GM23338 (cell line): ENCODE results near the gene TRAPPC10. TPM values are rescaled to one million over a fixed set of nuclear protein-coding genes. Genes with fewer than 3 reads are reported as not detected.

ENCODE experiments used
- ATAC-seq: fragments of 200-7000 bp; cut with Tn5 transposase; 3 replicates; pipeline ENCODE4 v1.9.1; 2020
- DNase-seq: peaks from one replicate; pipeline ENCODE4 v3.0.0-alpha.2; 2015; ENCODE audit warnings: low spot score
- H2AFZ ChIP-seq: fragments of 200-600 bp; sonication (generic); 2 replicates; pipeline ENCODE4 v1.8.0; 2016; ENCODE audit warnings: antibody characterized with exemption, mild to moderate bottlenecking, moderate library complexity
- H3F3A ChIP-seq: fragments of 200-600 bp; sonication (generic); replicated peaks from 2 replicates; pipeline ENCODE4 v1.8.0; 2017; ENCODE audit warnings: antibody characterized with exemption, mixed run types, low read depth
- H3K27ac ChIP-seq: fragments of 200-600 bp; sonication (generic); 2 replicates; pipeline ENCODE4 v1.6.1; 2016; ENCODE audit warnings: low read depth
- H3K27me3 ChIP-seq: fragments of 200-600 bp; sonication (generic); 2 replicates; pipeline ENCODE4 v1.8.0; 2016; ENCODE audit warnings: mild to moderate bottlenecking, mixed run types, moderate library complexity; ENCODE audit not compliant: insufficient read depth
- H3K36me3 ChIP-seq: fragments of 200-600 bp; sonication (generic); 2 replicates; pipeline ENCODE4 v1.8.0; 2016; ENCODE audit warnings: mild to moderate bottlenecking; ENCODE audit not compliant: insufficient read depth
- H3K4me1 ChIP-seq: fragments of 200-600 bp; sonication (generic); 2 replicates; pipeline ENCODE4 v1.8.0; 2016; ENCODE audit warnings: mild to moderate bottlenecking, moderate library complexity; ENCODE audit not compliant: insufficient read depth
- H3K4me2 ChIP-seq: fragments of 200-600 bp; sonication (generic); 2 replicates; pipeline ENCODE4 v1.7.1; 2017; ENCODE audit warnings: mixed run types
- H3K4me3 ChIP-seq: fragments of 200-600 bp; sonication (generic); 2 replicates; pipeline ENCODE4 v1.6.1; 2016; ENCODE audit warnings: mixed run types
- H3K79me2 ChIP-seq: fragments of 200-600 bp; sonication (generic); replicated peaks from 2 replicates; pipeline ENCODE4 v1.8.0; 2017; ENCODE audit warnings: mild to moderate bottlenecking; ENCODE audit not compliant: insufficient read depth
- H3K9me2 ChIP-seq: fragments of 200-600 bp; sonication (generic); 2 replicates; pipeline ENCODE4 v1.8.0; 2017; ENCODE audit not compliant: insufficient read depth
- H4K20me1 ChIP-seq: fragments of 200-600 bp; sonication (generic); replicated peaks from 2 replicates; pipeline ENCODE4 v1.8.0; 2017; ENCODE audit warnings: mild to moderate bottlenecking; ENCODE audit not compliant: insufficient read depth
- H3K27ac Mint-ChIP-seq: 2 replicates; pipeline ENCODE4 v1.8.0; 2020; ENCODE audit warnings: inconsistent platforms, mild to moderate bottlenecking, moderate library complexity, mixed read lengths
- H3K27me3 Mint-ChIP-seq: 3 replicates; pipeline ENCODE4 v1.8.0; 2022; ENCODE audit warnings: low read depth, mild to moderate bottlenecking, moderate library complexity, mixed read lengths, inconsistent platforms; ENCODE audit not compliant: insufficient read depth, poor library complexity
- H3K36me3 Mint-ChIP-seq: 3 replicates; pipeline ENCODE4 v1.8.0; 2021; ENCODE audit warnings: low read depth, mild to moderate bottlenecking, inconsistent platforms, moderate library complexity, mixed read lengths
- H3K4me1 Mint-ChIP-seq: 3 replicates; pipeline ENCODE4 v1.8.0; 2020; ENCODE audit warnings: mild to moderate bottlenecking, inconsistent platforms, mixed read lengths
- H3K4me3 Mint-ChIP-seq: 3 replicates; pipeline ENCODE4 v1.8.0; 2021; ENCODE audit warnings: moderate library complexity, mild to moderate bottlenecking, inconsistent platforms, mixed read lengths
- H3K9me3 Mint-ChIP-seq: 3 replicates; pipeline ENCODE4 v1.8.0; 2020; ENCODE audit warnings: moderate library complexity, mild to moderate bottlenecking, inconsistent platforms, mixed read lengths
- CREB1 ChIP-seq: fragments of 250-450 bp; sonication (Bioruptor Pico); IDR thresholded peaks from 2 replicates; pipeline ENCODE4 v1.5.0; 2020; ENCODE audit warnings: low read depth, mild to moderate bottlenecking, moderate library complexity
- EZH2 ChIP-seq: fragments of 200-600 bp; sonication (generic); IDR thresholded peaks from one replicate; pipeline ENCODE4 v1.8.0; 2017; ENCODE audit warnings: antibody characterized with exemption, mild to moderate bottlenecking, low read depth; ENCODE audit not compliant: unreplicated experiment
- EZH2phosphoT487 ChIP-seq: fragments of 200-600 bp; sonication (generic); IDR thresholded peaks from one replicate; pipeline ENCODE4 v1.8.1; 2018; ENCODE audit warnings: antibody characterized with exemption; ENCODE audit not compliant: unreplicated experiment
- JUNB ChIP-seq: IDR thresholded peaks from one replicate; pipeline ENCODE4 v1.6.1; 2016; ENCODE audit warnings: antibody characterized with exemption; ENCODE audit not compliant: unreplicated experiment
- NANOG ChIP-seq: IDR thresholded peaks from 2 replicates; pipeline ENCODE4 v1.6.1; 2016; ENCODE audit warnings: antibody characterized with exemption, borderline replicate concordance
- POLR2AphosphoS5 ChIP-seq: IDR thresholded peaks from 2 replicates; pipeline ENCODE4 v1.6.1; 2016; ENCODE audit warnings: antibody characterized with exemption, low read depth
- STAT1 ChIP-seq: IDR thresholded peaks from one replicate; pipeline ENCODE4 v1.6.1; 2016; ENCODE audit warnings: antibody characterized with exemption; ENCODE audit not compliant: unreplicated experiment
- ZNF114 ChIP-seq: fragments of 250-450 bp; sonication (Bioruptor Pico); IDR thresholded peaks from 2 replicates; pipeline ENCODE4 v1.5.0; 2020; ENCODE audit warnings: mild to moderate bottlenecking, moderate library complexity
- ZNF331 ChIP-seq: fragments of 250-450 bp; sonication (Bioruptor Pico); IDR thresholded peaks from 2 replicates; pipeline ENCODE4 v1.5.0; 2020; ENCODE audit warnings: low read depth, mild to moderate bottlenecking, moderate library complexity
- polyA plus RNA-seq: library from polyadenylated mRNA; unstranded; fragments of >200 nt; fragmentation: Nextera tagmentation; extraction: Ambion mirVana; gene quantifications from 2 replicates; pipeline ENCODE4 v1.2.1, GENCODE V29; 2016
- total RNA-seq: library from RNA; depleted of rRNA; stranded (reverse); fragments of >200 nt; shearing (Covaris generic); gene quantifications from 2 replicates; pipeline ENCODE4 v1.2.3, GENCODE V29; 2014
- TF ChIP-seq, protein P1 (sequence below): IDR thresholded peaks from 2 replicates; pipeline ENCODE4 v1.6.1; 2016; ENCODE audit warnings: antibody characterized with exemption
- TF ChIP-seq, protein P2 (sequence below): fragments of 250-450 bp; sonication (Bioruptor Pico); IDR thresholded peaks from 2 replicates; pipeline ENCODE4 v1.5.0; 2020; ENCODE audit warnings: mild to moderate bottlenecking, moderate library complexity
- TF ChIP-seq, protein P3 (sequence below), 2 experiments: fragments of 200-600 bp in 1 of 2; sonication (generic) in 1 of 2; conservative IDR thresholded peaks; 2 replicates each; pipeline versions ENCODE4 v1.5.1 to v1.6.1; 2016 to 2017; ENCODE audit warnings: antibody characterized with exemption in 2 of 2, low read depth in 2 of 2, mild to moderate bottlenecking in 2 of 2, moderate library complexity in 1 of 2
- TF ChIP-seq, protein P4 (sequence below): IDR thresholded peaks from one replicate; pipeline ENCODE4 v1.6.1; 2018; ENCODE audit warnings: antibody characterized with exemption; ENCODE audit not compliant: unreplicated experiment

Gene TRAPPC10
- total and polyA plus RNA-seq, 2 experiments from 2014 or later, result 14.0 to 27.1 TPM

GRCh38 chr21:44046734-44047133 lies 34.6 kb downstream of the TRAPPC10 start:
- Mint-ChIP-seq H3K36me3 (peaks cover 6% of the 10 kb centered on the region), H3K27ac (no peak overlapping the region), H3K4me1 (no peaks in the 10 kb centered on the region), H3K9me3 (no peaks in the 10 kb centered on the region), H3K4me3 (no peak overlapping the region), H3K27me3 (peaks cover 8% of the 10 kb centered on the region)
- no peaks in the 10 kb centered on the region for H3K9me2 ChIP-seq
- H3K27ac ChIP-seq, result no peak overlapping the region
- H3K4me1 ChIP-seq, result no peaks in the 10 kb centered on the region
- no peak overlapping the region for H3K4me2 ChIP-seq
- no peaks in the 10 kb centered on the region for H3K27me3 ChIP-seq
- H4K20me1 ChIP-seq, result peaks cover 34% of the 10 kb centered on the region
- no peak for DNase-seq
- 0 out of 2 replicates have a peak, but pooled peaks cover 2% of the 10 kb centered on the region for H3F3A ChIP-seq
- no peak for ATAC-seq
- H3K36me3 ChIP-seq, result no peaks in the 10 kb centered on the region
- no peak overlapping the region for H3K4me3 ChIP-seq
- peaks cover 91% of the 10 kb centered on the region for H3K79me2 ChIP-seq
- no peak overlapping the region for H2AFZ ChIP-seq
- TF ChIP-seq NANOG (no peak), EZH2phosphoT487 (no peak), POLR2AphosphoS5 (no peak), EZH2 (no peak), CREB1 (no peak), ZNF331 (CRISPR knock-in tag) (no peak), STAT1 (no peak), JUNB (no peak), ZNF114 (no peak)
- TF ChIP-seq, protein P1, sequence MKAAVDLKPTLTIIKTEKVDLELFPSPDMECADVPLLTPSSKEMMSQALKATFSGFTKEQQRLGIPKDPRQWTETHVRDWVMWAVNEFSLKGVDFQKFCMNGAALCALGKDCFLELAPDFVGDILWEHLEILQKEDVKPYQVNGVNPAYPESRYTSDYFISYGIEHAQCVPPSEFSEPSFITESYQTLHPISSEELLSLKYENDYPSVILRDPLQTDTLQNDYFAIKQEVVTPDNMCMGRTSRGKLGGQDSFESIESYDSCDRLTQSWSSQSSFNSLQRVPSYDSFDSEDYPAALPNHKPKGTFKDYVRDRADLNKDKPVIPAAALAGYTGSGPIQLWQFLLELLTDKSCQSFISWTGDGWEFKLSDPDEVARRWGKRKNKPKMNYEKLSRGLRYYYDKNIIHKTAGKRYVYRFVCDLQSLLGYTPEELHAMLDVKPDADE, result no peak
- TF ChIP-seq, protein P2, sequence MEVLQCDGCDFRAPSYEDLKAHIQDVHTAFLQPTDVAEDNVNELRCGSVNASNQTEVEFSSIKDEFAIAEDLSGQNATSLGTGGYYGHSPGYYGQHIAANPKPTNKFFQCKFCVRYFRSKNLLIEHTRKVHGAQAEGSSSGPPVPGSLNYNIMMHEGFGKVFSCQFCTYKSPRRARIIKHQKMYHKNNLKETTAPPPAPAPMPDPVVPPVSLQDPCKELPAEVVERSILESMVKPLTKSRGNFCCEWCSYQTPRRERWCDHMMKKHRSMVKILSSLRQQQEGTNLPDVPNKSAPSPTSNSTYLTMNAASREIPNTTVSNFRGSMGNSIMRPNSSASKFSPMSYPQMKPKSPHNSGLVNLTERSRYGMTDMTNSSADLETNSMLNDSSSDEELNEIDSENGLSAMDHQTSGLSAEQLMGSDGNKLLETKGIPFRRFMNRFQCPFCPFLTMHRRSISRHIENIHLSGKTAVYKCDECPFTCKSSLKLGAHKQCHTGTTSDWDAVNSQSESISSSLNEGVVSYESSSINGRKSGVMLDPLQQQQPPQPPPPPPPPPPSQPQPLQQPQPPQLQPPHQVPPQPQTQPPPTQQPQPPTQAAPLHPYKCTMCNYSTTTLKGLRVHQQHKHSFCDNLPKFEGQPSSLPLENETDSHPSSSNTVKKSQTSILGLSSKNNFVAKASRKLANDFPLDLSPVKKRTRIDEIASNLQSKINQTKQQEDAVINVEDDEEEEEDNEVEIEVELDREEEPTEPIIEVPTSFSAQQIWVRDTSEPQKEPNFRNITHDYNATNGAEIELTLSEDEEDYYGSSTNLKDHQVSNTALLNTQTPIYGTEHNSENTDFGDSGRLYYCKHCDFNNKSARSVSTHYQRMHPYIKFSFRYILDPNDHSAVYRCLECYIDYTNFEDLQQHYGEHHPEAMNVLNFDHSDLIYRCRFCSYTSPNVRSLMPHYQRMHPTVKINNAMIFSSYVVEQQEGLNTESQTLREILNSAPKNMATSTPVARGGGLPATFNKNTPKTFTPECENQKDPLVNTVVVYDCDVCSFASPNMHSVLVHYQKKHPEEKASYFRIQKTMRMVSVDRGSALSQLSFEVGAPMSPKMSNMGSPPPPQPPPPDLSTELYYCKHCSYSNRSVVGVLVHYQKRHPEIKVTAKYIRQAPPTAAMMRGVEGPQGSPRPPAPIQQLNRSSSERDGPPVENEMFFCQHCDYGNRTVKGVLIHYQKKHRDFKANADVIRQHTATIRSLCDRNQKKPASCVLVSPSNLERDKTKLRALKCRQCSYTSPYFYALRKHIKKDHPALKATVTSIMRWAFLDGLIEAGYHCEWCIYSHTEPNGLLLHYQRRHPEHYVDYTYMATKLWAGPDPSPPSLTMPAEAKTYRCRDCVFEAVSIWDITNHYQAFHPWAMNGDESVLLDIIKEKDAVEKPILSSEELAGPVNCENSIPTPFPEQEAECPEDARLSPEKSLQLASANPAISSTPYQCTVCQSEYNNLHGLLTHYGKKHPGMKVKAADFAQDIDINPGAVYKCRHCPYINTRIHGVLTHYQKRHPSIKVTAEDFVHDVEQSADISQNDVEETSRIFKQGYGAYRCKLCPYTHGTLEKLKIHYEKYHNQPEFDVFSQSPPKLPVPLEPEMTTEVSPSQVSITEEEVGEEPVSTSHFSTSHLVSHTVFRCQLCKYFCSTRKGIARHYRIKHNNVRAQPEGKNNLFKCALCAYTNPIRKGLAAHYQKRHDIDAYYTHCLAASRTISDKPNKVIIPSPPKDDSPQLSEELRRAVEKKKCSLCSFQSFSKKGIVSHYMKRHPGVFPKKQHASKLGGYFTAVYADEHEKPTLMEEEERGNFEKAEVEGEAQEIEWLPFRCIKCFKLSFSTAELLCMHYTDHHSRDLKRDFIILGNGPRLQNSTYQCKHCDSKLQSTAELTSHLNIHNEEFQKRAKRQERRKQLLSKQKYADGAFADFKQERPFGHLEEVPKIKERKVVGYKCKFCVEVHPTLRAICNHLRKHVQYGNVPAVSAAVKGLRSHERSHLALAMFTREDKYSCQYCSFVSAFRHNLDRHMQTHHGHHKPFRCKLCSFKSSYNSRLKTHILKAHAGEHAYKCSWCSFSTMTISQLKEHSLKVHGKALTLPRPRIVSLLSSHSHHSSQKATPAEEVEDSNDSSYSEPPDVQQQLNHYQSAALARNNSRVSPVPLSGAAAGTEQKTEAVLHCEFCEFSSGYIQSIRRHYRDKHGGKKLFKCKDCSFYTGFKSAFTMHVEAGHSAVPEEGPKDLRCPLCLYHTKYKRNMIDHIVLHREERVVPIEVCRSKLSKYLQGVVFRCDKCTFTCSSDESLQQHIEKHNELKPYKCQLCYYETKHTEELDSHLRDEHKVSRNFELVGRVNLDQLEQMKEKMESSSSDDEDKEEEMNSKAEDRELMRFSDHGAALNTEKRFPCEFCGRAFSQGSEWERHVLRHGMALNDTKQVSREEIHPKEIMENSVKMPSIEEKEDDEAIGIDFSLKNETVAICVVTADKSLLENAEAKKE, result no peak
- TF ChIP-seq, protein P3, sequence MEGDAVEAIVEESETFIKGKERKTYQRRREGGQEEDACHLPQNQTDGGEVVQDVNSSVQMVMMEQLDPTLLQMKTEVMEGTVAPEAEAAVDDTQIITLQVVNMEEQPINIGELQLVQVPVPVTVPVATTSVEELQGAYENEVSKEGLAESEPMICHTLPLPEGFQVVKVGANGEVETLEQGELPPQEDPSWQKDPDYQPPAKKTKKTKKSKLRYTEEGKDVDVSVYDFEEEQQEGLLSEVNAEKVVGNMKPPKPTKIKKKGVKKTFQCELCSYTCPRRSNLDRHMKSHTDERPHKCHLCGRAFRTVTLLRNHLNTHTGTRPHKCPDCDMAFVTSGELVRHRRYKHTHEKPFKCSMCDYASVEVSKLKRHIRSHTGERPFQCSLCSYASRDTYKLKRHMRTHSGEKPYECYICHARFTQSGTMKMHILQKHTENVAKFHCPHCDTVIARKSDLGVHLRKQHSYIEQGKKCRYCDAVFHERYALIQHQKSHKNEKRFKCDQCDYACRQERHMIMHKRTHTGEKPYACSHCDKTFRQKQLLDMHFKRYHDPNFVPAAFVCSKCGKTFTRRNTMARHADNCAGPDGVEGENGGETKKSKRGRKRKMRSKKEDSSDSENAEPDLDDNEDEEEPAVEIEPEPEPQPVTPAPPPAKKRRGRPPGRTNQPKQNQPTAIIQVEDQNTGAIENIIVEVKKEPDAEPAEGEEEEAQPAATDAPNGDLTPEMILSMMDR (conservative IDR thresholded peaks at IDR 0.05; ENCODE audit: low read depth in 2 of 2), result no peak
- TF ChIP-seq, protein P4, sequence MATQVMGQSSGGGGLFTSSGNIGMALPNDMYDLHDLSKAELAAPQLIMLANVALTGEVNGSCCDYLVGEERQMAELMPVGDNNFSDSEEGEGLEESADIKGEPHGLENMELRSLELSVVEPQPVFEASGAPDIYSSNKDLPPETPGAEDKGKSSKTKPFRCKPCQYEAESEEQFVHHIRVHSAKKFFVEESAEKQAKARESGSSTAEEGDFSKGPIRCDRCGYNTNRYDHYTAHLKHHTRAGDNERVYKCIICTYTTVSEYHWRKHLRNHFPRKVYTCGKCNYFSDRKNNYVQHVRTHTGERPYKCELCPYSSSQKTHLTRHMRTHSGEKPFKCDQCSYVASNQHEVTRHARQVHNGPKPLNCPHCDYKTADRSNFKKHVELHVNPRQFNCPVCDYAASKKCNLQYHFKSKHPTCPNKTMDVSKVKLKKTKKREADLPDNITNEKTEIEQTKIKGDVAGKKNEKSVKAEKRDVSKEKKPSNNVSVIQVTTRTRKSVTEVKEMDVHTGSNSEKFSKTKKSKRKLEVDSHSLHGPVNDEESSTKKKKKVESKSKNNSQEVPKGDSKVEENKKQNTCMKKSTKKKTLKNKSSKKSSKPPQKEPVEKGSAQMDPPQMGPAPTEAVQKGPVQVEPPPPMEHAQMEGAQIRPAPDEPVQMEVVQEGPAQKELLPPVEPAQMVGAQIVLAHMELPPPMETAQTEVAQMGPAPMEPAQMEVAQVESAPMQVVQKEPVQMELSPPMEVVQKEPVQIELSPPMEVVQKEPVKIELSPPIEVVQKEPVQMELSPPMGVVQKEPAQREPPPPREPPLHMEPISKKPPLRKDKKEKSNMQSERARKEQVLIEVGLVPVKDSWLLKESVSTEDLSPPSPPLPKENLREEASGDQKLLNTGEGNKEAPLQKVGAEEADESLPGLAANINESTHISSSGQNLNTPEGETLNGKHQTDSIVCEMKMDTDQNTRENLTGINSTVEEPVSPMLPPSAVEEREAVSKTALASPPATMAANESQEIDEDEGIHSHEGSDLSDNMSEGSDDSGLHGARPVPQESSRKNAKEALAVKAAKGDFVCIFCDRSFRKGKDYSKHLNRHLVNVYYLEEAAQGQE, result no peak
